Prostate gland (tissue), 2 donors: ENCODE measurements around the gene KLF7. TPM values are rescaled to one million over a fixed set of nuclear protein-coding genes. Genes with fewer than 3 reads are reported as not detected.

Experiments
- DNase-seq: peaks from one replicate; pipeline ENCODE4 v3.0.0-alpha.2; 2019; ENCODE audit warnings: low spot score
- H3K27ac ChIP-seq, 2 donors: fragments of 200-600 bp; sonication (generic); 2 replicates each; pipeline ENCODE4 v1.5.1; 2017 to 2019
- H3K27me3 ChIP-seq: fragments of 200-600 bp; sonication (generic); replicated peaks from 2 replicates; pipeline ENCODE4 v1.5.1; 2019; ENCODE audit not compliant: insufficient read depth
- H3K36me3 ChIP-seq, 2 donors: fragments of 200-600 bp; sonication (generic); 1 replicate in 1 of 2; 2 replicates in 1 of 2; pipeline versions ENCODE4 v1.5.1 to v1.8.1; 2017 to 2019
- H3K4me1 ChIP-seq: fragments of 200-600 bp; sonication (generic); replicated peaks from 2 replicates; pipeline ENCODE4 v1.5.1; 2019
- H3K4me3 ChIP-seq, 2 donors: fragments of 200-600 bp; sonication (generic); 2 replicates each; pipeline ENCODE4 v1.5.1; 2017 to 2019
- H3K9me3 ChIP-seq: fragments of 200-600 bp; sonication (generic); 2 replicates; pipeline ENCODE4 v1.5.1; 2017
- CTCF ChIP-seq, 4 experiments: fragments of 200-600 bp in 2 of 4; fragments of 450-650 bp in 2 of 4; sonication (generic) in 2 of 4; IDR thresholded peaks; 1 replicate in 3 of 4; 2 replicates in 1 of 4; pipeline ENCODE4 v1.5.1; 2016 to 2019; ENCODE audit warnings: antibody characterized with exemption in 4 of 4, mild to moderate bottlenecking in 2 of 4, moderate library complexity in 2 of 4
- POLR2A ChIP-seq: fragments of 450-650 bp; IDR thresholded peaks from one replicate; pipeline ENCODE4 v1.6.1; 2016; ENCODE audit warnings: antibody characterized with exemption, mild to moderate bottlenecking
- POLR2AphosphoS5 ChIP-seq: sonication (generic); formaldehyde crosslinking; IDR thresholded peaks from one replicate; pipeline ENCODE4 v1.6.1; 2017; ENCODE audit warnings: antibody characterized with exemption
- WGBS: methylation state at CpG from one replicate; pipeline ENCODE4 v1.1.5; 2018; 5-methylcytosine and 5-hydroxymethylcytosine counted together
- intact Hi-C: fragments of 100-400 bp; cut with DNase I; formaldehyde crosslinking; loops from one replicate; pipeline ENCODE4 v1.14.2; 2022
- total RNA-seq, 2 donors: library from RNA; depleted of rRNA; stranded (reverse); fragments of >200 nt; gene quantifications; one replicate each; pipeline ENCODE4 v1.1.0, GENCODE V29; 2016

The KLF7 gene
- total RNA-seq, 2 donors from 2014 or later = 10.2 to 23.9 TPM

- no peak overlapping the region for H3K4me3 ChIP-seq
- TF ChIP-seq POLR2A (no peak), CTCF (IDR thresholded peaks at IDR 0.05) (no peak), POLR2AphosphoS5 (no peak)
- 22% methylated on average over 1 of the region's 1 CpG for WGBS
- H3K27ac ChIP-seq = no peak overlapping the region
- no peaks in the 10 kb centered on the region for H3K4me1 ChIP-seq
- H3K27me3 ChIP-seq = no peaks in the 10 kb centered on the region
- no peaks in the 10 kb centered on the region for H3K9me3 ChIP-seq
- no peak for DNase-seq
- H3K36me3 ChIP-seq = no peaks in the 10 kb centered on the region
- intact Hi-C loops = no loop called here
Observed at GRCh38 chr2:207042841-207043240, 122.9 kb downstream of the KLF7 start.

GRCh38 chr2:207041786-207042554 is 123.8 kb downstream of the KLF7 start:
- intact Hi-C loops = no loop called here
- Histone ChIP-seq H3K36me3 (no peaks in the 10 kb centered on the region), H3K27me3 (no peaks in the 10 kb centered on the region), H3K9me3 (no peaks in the 10 kb centered on the region), H3K4me3 (no peak overlapping the region), H3K27ac (no peak overlapping the region), H3K4me1 (no peaks in the 10 kb centered on the region)
- DNase-seq = no peak
- WGBS = 67% methylated on average over 9 of the region's 9 CpGs
- no peak for TF ChIP-seq CTCF (IDR thresholded peaks at IDR 0.05)
- TF ChIP-seq POLR2A = no peak
- no peak for TF ChIP-seq POLR2AphosphoS5

- Histone ChIP-seq H3K36me3 (no peaks in the 10 kb centered on the region), H3K4me1 (no peaks in the 10 kb centered on the region), H3K27ac (no peak overlapping the region), H3K4me3 (no peak overlapping the region), H3K9me3 (no peaks in the 10 kb centered on the region), H3K27me3 (no peaks in the 10 kb centered on the region)
- TF ChIP-seq CTCF (IDR thresholded peaks at IDR 0.05) (no peak), POLR2AphosphoS5 (no peak), POLR2A (no peak)
- DNase-seq = no peak
- WGBS = 61% methylated on average over 10 of the region's 10 CpGs
- intact Hi-C loops = no loop called here
Observed at GRCh38 chr2:207041279-207041678, 124.5 kb downstream of the KLF7 start.

GRCh38 chr2:207040696-207041095 is 125.1 kb downstream of the KLF7 start:
- WGBS = 55% methylated on average over 9 of the region's 9 CpGs
- Histone ChIP-seq H3K36me3 (no peaks in the 10 kb centered on the region), H3K27me3 (no peaks in the 10 kb centered on the region), H3K27ac (no peak overlapping the region), H3K4me3 (no peak overlapping the region), H3K9me3 (no peaks in the 10 kb centered on the region), H3K4me1 (no peaks in the 10 kb centered on the region)
- TF ChIP-seq POLR2A (no peak), POLR2AphosphoS5 (no peak), CTCF (IDR thresholded peaks at IDR 0.05) (no peak)
- intact Hi-C loops = no loop called here
- DNase-seq = no peak

- Histone ChIP-seq H3K36me3 (no peaks in the 10 kb centered on the region), H3K4me1 (no peaks in the 10 kb centered on the region), H3K9me3 (no peaks in the 10 kb centered on the region), H3K27ac (no peak overlapping the region), H3K4me3 (no peak overlapping the region), H3K27me3 (no peaks in the 10 kb centered on the region)
- 54% methylated on average over 4 of the region's 4 CpGs for WGBS
- no peak for DNase-seq
- TF ChIP-seq POLR2A (no peak), CTCF (IDR thresholded peaks at IDR 0.05) (no peak), POLR2AphosphoS5 (no peak)
- intact Hi-C loops = no loop called here
Observed at GRCh38 chr2:207039225-207039624, 126.5 kb downstream of the KLF7 start.
